HCT116 (cell line): ENCODE measurements around the gene DCN. TPM values are rescaled to one million over a fixed set of nuclear protein-coding genes. Genes with fewer than 3 reads are reported as not detected.
A peak's percentile ranks its signal among the peaks of the same experiment; 100 is the strongest.

Source experiments
- ATAC-seq: fragments of 200-7000 bp; cut with Tn5 transposase; 2 replicates; pipeline ENCODE4 v1.9.1; 2020; ENCODE audit warnings: mild to moderate bottlenecking, moderate library complexity
- BruUV-seq: library from RNA; stranded (reverse); fragments of 400-500 nt; replicated peaks from 2 replicates; lab custom pipeline; 2021; lab: Mats Ljungman, UMichigan
- CTCF ChIA-PET: fragments of 300-600 bp; sonication (Branson Sonifier 250); formaldehyde crosslinking; loops from one replicate; lab custom pipeline; 2021; ENCODE audit warnings: antibody characterized with exemption; lab: Charles Lee
- POLR2A ChIA-PET: fragments of 300-600, 350-600 bp; sonication (Branson Sonifier 250); formaldehyde crosslinking; loops from one replicate; lab custom pipeline; 2021; ENCODE audit warnings: antibody characterized with exemption; lab: Charles Lee
- RAD21 ChIA-PET, 2 experiments: fragments of 300-600 bp; sonication (Branson Sonifier 250); formaldehyde crosslinking; loops; one replicate each; lab custom pipeline; 2023; ENCODE audit warnings: low total read pairs in 2 of 2; ENCODE audit not compliant: uncharacterized antibody in 2 of 2, unreplicated experiment in 2 of 2, low non-redundant PET in 1 of 2; lab: Charles Lee
- DNase-seq: peaks from one replicate; pipeline ENCODE4 v3.0.0-alpha.2; 2010; ENCODE audit warnings: low read depth, low spot score
- H2AFZ ChIP-seq: fragments of 200-600 bp; shearing (Covaris generic), sonication (generic); 2 replicates; pipeline ENCODE4 v1.6.1; 2017; ENCODE audit warnings: low read depth, mixed run types, mixed read lengths, antibody characterized with exemption, low read length; ENCODE audit not compliant: poor library complexity, severe bottlenecking
- H3K27ac ChIP-seq: 2 replicates; pipeline ENCODE4 v1.5.1; 2012; ENCODE audit warnings: low read depth, low read length
- H3K27me3 ChIP-seq: fragments of 200-600 bp; sonication (generic); 2 replicates; pipeline ENCODE4 v1.6.1; 2016; ENCODE audit warnings: mixed run types, low read length, mixed read lengths; ENCODE audit not compliant: insufficient read depth
- H3K36me3 ChIP-seq, 2 experiments: fragments of 200-500 bp in 1 of 2; fragments of 200-600 bp in 1 of 2; sonication (Bioruptor generic) in 1 of 2; sonication (generic) in 1 of 2; 2 replicates each; pipeline versions ENCODE4 v1.5.1 to v1.6.1; 2014 to 2016; ENCODE audit warnings: low read length in 2 of 2, inconsistent platforms in 1 of 2, mixed read lengths in 1 of 2, mixed run types in 1 of 2; ENCODE audit not compliant: insufficient read depth in 2 of 2, control insufficient read depth in 1 of 2
- H3K4me1 ChIP-seq, 2 experiments: fragments of 200-600 bp in 1 of 2; sonication (generic) in 1 of 2; 2 replicates each; pipeline versions ENCODE4 v1.5.1 to v1.6.1; 2012 to 2017; ENCODE audit warnings: low read length in 2 of 2, inconsistent platforms in 1 of 2, mild to moderate bottlenecking in 1 of 2, mixed read lengths in 1 of 2, mixed run types in 1 of 2, moderate library complexity in 1 of 2; ENCODE audit not compliant: insufficient read depth in 2 of 2, control insufficient read depth in 1 of 2
- H3K4me2 ChIP-seq: fragments of 200-600 bp; sonication (generic); 2 replicates; pipeline ENCODE4 v1.6.1; 2017; ENCODE audit warnings: mixed run types, low read length, mixed read lengths
- H3K4me3 ChIP-seq, 2 experiments: fragments of 200-600 bp in 1 of 2; sonication (generic) in 1 of 2; replicated peaks in 1 of 2; 2 replicates each; pipeline ENCODE4 v1.5.1; 2011 to 2016; ENCODE audit warnings: low read length in 2 of 2, control low read depth in 1 of 2, low read depth in 1 of 2, mild to moderate bottlenecking in 1 of 2, mixed read lengths in 1 of 2, mixed run types in 1 of 2
- H3K79me2 ChIP-seq: fragments of 200-600 bp; sonication (generic); 2 replicates; pipeline ENCODE4 v1.6.1; 2017; ENCODE audit warnings: mild to moderate bottlenecking, mixed run types, low read length, moderate library complexity, mixed read lengths; ENCODE audit not compliant: insufficient read depth
- H3K9ac ChIP-seq: fragments of 200-600 bp; sonication (generic); 2 replicates; pipeline ENCODE4 v1.6.1; 2016; ENCODE audit warnings: low read length, mixed read lengths
- H3K9me2 ChIP-seq: fragments of 200-600 bp; sonication (generic), shearing (Covaris generic); 2 replicates; pipeline ENCODE4 v1.6.1; 2017; ENCODE audit warnings: mixed run types, mild to moderate bottlenecking, moderate library complexity; ENCODE audit not compliant: insufficient read depth
- H3K9me3 ChIP-seq, 2 experiments: fragments of 200-500 bp in 1 of 2; fragments of 200-600 bp in 1 of 2; sonication (Bioruptor generic) in 1 of 2; sonication (generic) in 1 of 2; 2 replicates each; pipeline ENCODE4 v1.6.1; 2014 to 2017; ENCODE audit warnings: low read length in 2 of 2, mixed read lengths in 2 of 2, inconsistent platforms in 1 of 2, low read depth in 1 of 2, mild to moderate bottlenecking in 1 of 2, mixed run types in 1 of 2, moderate library complexity in 1 of 2; ENCODE audit not compliant: control insufficient read depth in 1 of 2, insufficient read depth in 1 of 2
- H4K20me1 ChIP-seq: fragments of 200-600 bp; sonication (generic), shearing (Covaris generic); 2 replicates; pipeline ENCODE4 v1.6.1; 2017; ENCODE audit warnings: mixed run types, mild to moderate bottlenecking, moderate library complexity; ENCODE audit not compliant: insufficient read depth
- ATF3 ChIP-seq: IDR thresholded peaks from 2 replicates; pipeline ENCODE4 v1.6.1; 2012
- CEBPB ChIP-seq: IDR thresholded peaks from 2 replicates; pipeline ENCODE4 v1.6.1; 2012; ENCODE audit warnings: low read depth
- CTCF ChIP-seq, 3 experiments: fragments of 200-600 bp in 1 of 3; sonication (generic) in 1 of 3; IDR thresholded peaks in 2 of 3; conservative IDR thresholded peaks in 1 of 3; 2 replicates each; pipeline ENCODE4 v1.5.1; 2012 to 2017; ENCODE audit warnings: low read depth in 2 of 3, low read length in 2 of 3, antibody characterized with exemption in 1 of 3, borderline replicate concordance in 1 of 3, control low read depth in 1 of 3, mild to moderate bottlenecking in 1 of 3, mixed read lengths in 1 of 3, mixed run types in 1 of 3, moderate library complexity in 1 of 3; ENCODE audit not compliant: insufficient read depth in 1 of 3
- ELF1 ChIP-seq: IDR thresholded peaks from 2 replicates; pipeline ENCODE4 v1.6.1; 2012; ENCODE audit warnings: low read depth, borderline replicate concordance
- EZH2phosphoT487 ChIP-seq: fragments of 200-600 bp; IDR thresholded peaks from 2 replicates; pipeline ENCODE4 v1.6.1; 2018; ENCODE audit warnings: antibody characterized with exemption, borderline replicate concordance
- FOSL1 ChIP-seq: IDR thresholded peaks from 2 replicates; pipeline ENCODE4 v1.6.1; 2012; ENCODE audit warnings: low read depth
- MAX ChIP-seq: IDR thresholded peaks from 2 replicates; pipeline ENCODE4 v1.6.1; 2012
- POLR2A ChIP-seq: IDR thresholded peaks from 2 replicates; pipeline ENCODE4 v1.7.0; 2011; ENCODE audit warnings: borderline replicate concordance; ENCODE audit not compliant: insufficient read depth, insufficient read length; ENCODE audit errors: extremely low read depth
- RAD21 ChIP-seq: IDR thresholded peaks from 2 replicates; pipeline ENCODE4 v1.6.1; 2012; ENCODE audit warnings: low read depth, mild to moderate bottlenecking
- SIN3A ChIP-seq: IDR thresholded peaks from 2 replicates; pipeline ENCODE4 v1.6.1; 2012; ENCODE audit warnings: low read depth
- SP1 ChIP-seq: IDR thresholded peaks from 2 replicates; pipeline ENCODE4 v1.6.1; 2012; ENCODE audit warnings: low read depth
- YY1 ChIP-seq: IDR thresholded peaks from 2 replicates; pipeline ENCODE4 v1.6.1; 2011; ENCODE audit warnings: low read length, low read depth, moderate library complexity, mild to moderate bottlenecking; ENCODE audit not compliant: insufficient replicate concordance; ENCODE audit errors: extremely low read depth
- intact Hi-C: fragments of 100-400 bp; cut with micrococcal nuclease; formaldehyde crosslinking; loops from 2 replicates; pipeline ENCODE4 v1.10.0; 2022
- total RNA-seq: library from RNA; stranded (reverse); gene quantifications from one replicate; pipeline ENCODE4 v1.2.1, GENCODE V29; 2021; ENCODE audit not compliant: unreplicated experiment

DCN gene
- total RNA-seq, 1 experiment from 2014 or later = 3.6 TPM

- H3K4me3 ChIP-seq = no peak overlapping the region
- H3K9me3 ChIP-seq = no peaks in the 10 kb centered on the region
- ChIA-PET CTCF (interaction anchor here (1.0 to 1.7 kb wide), 4 partner anchors 10 to 245 kb away, joined by 3 to 12 read pairs (median 4); no protein-coding TSS in a partner anchor), POLR2A (no interaction called here), RAD21 (no interaction called here)
- peak overlapping the region; percentile 98 for H2AFZ ChIP-seq
- ATAC-seq (no peak), DNase-seq (no peak)
- no peaks in the 10 kb centered on the region for H3K9me2 ChIP-seq
- no peaks in the 10 kb centered on the region for H3K4me1 ChIP-seq
- BruUV-seq = no TSS peak
- H4K20me1 ChIP-seq = no peaks in the 10 kb centered on the region
- no peaks in the 10 kb centered on the region for H3K36me3 ChIP-seq
- intact Hi-C loops = loop anchor here (2.0 to 10.0 kb wide), 2 partner anchors 131 to 215 kb away; no protein-coding TSS in a partner anchor
- no peak overlapping the region for H3K27ac ChIP-seq
- H3K4me2 ChIP-seq = no peak overlapping the region
- TF ChIP-seq EZH2phosphoT487 = no peak
- no peak for TF ChIP-seq CEBPB
- no peak for TF ChIP-seq RAD21
- no peak for TF ChIP-seq POLR2A
- TF ChIP-seq FOSL1 = no peak
- no peak for TF ChIP-seq ELF1
- no peak for TF ChIP-seq SIN3A
- no peak for TF ChIP-seq MAX
- no peak for TF ChIP-seq SP1
- no peak overlapping the region for H3K9ac ChIP-seq
- H3K79me2 ChIP-seq = no peaks in the 10 kb centered on the region
- H3K27me3 ChIP-seq = no peaks in the 10 kb centered on the region
Measured at GRCh38 chr12:91109581-91110310, 72.9 kb downstream of the DCN start.

- Histone ChIP-seq H3K4me1 (no peaks in the 10 kb centered on the region), H3K27me3 (no peaks in the 10 kb centered on the region), H3K27ac (no peak overlapping the region), H3K9me2 (no peaks in the 10 kb centered on the region), H3K9me3 (no peaks in the 10 kb centered on the region), H3K9ac (no peak overlapping the region), H3K4me3 (no peak overlapping the region), H3K36me3 (no peaks in the 10 kb centered on the region)
- DNase-seq (peak; percentile 27), ATAC-seq (peak; percentile 93)
- intact Hi-C loops = loop anchor here (2.0 to 10.0 kb wide), 2 partner anchors 130 to 216 kb away; no protein-coding TSS in a partner anchor
- RAD21 ChIA-PET = no interaction called here
- no TSS peak for BruUV-seq
- no peak for TF ChIP-seq YY1
- peak; percentile 44 to 81 (median 67); a peak in 5 of 6 replicates for TF ChIP-seq CTCF (IDR thresholded peaks at IDR 0.05 in 2 of 3, conservative IDR thresholded peaks at IDR 0.05 in 1 of 3; ENCODE audit: borderline replicate concordance in 1 of 3, insufficient read depth in 1 of 3, low read depth in 2 of 3, low read length in 2 of 3)
- peak; percentile 53 for TF ChIP-seq RAD21
- no peak for TF ChIP-seq ATF3
- TF ChIP-seq, all 23 proteins: peak for 2
- POLR2A ChIA-PET = no interaction called here
- no peaks in the 10 kb centered on the region for H3K79me2 ChIP-seq
- peak overlapping the region; percentile 98 for H2AFZ ChIP-seq
- CTCF ChIA-PET = interaction anchor here (0.7 to 1.7 kb wide), 10 partner anchors 9 to 246 kb away, joined by 3 to 12 read pairs (median 3); no protein-coding TSS in a partner anchor
- no peaks in the 10 kb centered on the region for H4K20me1 ChIP-seq
- H3K4me2 ChIP-seq = 0 out of 2 replicates have a peak overlapping the region, but pooled peaks have one; percentile 24
Measured at GRCh38 chr12:91109148-91109564, 73.5 kb downstream of the DCN start.
